IPS DF 4.7 (cell line): Measurements from ENCODE around the gene ETV6.

Experiments used
- DNase-seq: peaks from one replicate; pipeline ENCODE4 v3.0.0-alpha.2; 2013; ENCODE audit warnings: low spot score; ENCODE audit errors: extremely low read depth

The ETV6 gene

GRCh38 chr12:11738450-11738849 lies 89.0 kb downstream of the ETV6 start:
- DNase-seq = no peak

- no peak for DNase-seq
Measured at GRCh38 chr12:11739980-11740577, 90.6 kb downstream of the ETV6 start.

- no peak for DNase-seq
Measured at GRCh38 chr12:11741434-11742092, 92.1 kb downstream of the ETV6 start.

- DNase-seq = no peak
Measured at GRCh38 chr12:11743423-11744409, 94.2 kb downstream of the ETV6 start.

- no peak for DNase-seq
Measured at GRCh38 chr12:11744410-11744801, 94.9 kb downstream of the ETV6 start.

DNA sequence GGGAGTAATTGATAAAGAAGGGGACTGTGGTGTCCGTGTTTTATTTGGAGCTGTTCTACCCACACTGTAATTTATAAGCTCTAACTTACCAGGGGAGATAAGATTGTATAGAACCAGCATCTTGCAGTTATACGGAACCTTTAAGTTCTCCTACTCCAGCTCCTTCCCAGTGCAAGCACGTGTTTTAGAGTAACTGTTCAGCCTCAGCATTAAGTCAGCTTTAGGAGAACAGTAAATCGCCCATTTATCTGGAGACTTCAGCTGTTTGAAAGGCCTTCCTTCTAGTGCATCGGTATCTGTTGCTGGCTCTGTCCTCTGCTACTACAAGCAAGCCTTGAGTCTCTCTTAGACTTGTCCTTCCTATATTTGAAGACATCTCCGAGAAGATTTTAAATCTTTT lies 95.6 kb downstream of the ETV6 start:
- DNase-seq = no peak

GRCh38 chr12:11746024-11746771 lies 96.7 kb downstream of the ETV6 start:
- no peak for DNase-seq

GRCh38 chr12:11746940-11747716 lies 97.7 kb downstream of the ETV6 start:
- DNase-seq = no peak

DNA sequence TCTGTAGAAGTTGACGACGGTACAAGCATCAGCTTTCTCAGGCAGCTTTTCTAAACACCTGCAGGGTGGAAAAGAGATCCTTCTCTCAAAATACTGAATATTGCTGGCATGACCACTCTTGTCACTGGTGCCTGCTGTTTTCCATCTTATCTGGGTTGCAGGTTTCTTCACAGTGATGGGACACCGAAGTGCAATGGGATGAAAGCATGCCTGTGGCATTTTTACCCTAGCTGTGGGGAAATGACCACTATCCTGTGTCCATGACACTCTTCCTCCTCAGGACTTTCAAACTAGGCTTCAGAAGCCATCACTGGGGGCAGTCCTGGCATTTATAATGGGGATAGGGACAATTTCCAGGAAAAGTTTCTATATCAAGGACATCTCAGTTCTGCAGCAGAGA lies 98.5 kb downstream of the ETV6 start:
- DNase-seq = no peak

- DNase-seq = no peak
Measured at GRCh38 chr12:11748903-11749302, 99.4 kb downstream of the ETV6 start.

DNA sequence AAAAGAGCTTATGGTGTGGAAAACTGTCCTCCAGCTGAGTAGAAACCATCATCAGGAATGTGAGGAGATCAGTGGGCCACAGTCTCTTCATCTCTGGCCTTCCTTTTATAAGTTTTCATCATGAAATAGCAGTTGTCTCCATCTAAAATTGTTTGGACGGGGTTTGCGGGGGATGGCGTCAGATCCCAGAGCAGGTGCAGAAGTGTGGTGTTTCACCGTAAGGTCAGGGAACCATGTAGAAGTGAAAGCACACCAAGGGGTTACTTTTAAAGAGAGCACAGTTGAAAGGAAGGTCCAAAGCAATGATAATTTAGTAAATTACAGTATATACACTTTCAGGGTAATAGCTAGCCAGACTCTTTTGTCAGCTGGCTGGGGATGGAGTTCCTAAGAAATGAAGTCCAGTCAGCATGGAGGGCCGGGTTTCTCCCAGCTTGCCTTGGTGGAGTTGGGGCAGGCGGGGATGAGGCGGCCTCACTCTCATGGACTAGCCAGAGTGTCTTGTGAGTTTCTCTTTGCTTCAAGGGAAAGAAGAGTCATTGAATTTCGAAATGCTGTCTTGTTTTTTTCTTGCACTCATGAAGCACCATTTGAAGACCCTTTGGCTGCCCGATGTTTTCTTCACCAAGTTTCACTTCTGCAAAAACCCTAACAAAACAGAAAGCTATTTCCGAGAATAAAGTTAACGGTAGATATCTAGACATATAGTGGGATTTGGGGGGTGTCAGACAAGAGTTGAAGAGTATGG lies 100.6 kb downstream of the ETV6 start:
- no peak for DNase-seq

GRCh38 chr12:11752403-11753149 lies 103.1 kb downstream of the ETV6 start:
- DNase-seq = no peak

GRCh38 chr12:11753150-11753499 lies 103.7 kb downstream of the ETV6 start:
- DNase-seq = no peak

- DNase-seq = no peak
Measured at GRCh38 chr12:11753826-11754225, 104.4 kb downstream of the ETV6 start.

DNA sequence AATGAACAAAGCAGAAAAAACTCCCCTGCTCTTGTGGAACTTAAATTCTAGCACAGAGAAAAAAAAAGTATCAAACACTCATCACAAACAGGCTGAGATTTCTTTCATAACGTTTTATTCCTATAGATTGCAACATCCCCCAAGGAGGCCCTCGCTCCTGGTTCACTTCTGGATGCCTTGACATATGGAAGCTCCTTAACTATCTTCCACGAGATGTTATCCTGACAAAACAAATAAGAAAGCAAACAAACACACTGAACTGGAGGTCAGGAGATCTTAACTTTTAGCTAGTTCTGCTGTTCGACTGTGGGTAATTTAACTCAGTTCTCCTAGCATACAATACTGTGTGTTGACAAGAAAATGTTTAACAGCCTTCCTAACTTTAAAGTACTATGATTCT lies 104.8 kb downstream of the ETV6 start:
- DNase-seq = no peak

- DNase-seq = no peak
Measured at GRCh38 chr12:11755302-11755930, 105.9 kb downstream of the ETV6 start.

GRCh38 chr12:11756022-11756421 lies 106.5 kb downstream of the ETV6 start:
- DNase-seq = no peak

DNA sequence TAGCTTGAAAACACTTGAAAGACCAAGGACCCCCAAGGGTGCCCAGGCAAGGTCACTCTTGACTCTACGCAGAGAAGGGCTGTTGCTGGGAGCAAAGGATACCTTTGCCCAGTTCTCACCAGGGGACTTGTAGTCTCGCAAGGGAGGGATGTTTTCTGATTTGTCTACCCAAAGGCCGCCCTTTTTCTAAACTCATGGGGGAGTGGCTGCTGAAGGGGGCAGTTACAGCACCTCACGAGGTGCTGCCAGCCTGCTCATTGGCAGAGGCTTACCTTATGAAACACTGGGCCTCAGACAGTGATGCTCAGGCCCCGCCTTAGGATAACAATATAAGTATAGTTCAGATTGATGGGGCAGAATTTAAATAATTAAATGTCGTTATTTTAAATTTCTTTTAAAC lies 107.0 kb downstream of the ETV6 start:
- no peak for DNase-seq

DNA sequence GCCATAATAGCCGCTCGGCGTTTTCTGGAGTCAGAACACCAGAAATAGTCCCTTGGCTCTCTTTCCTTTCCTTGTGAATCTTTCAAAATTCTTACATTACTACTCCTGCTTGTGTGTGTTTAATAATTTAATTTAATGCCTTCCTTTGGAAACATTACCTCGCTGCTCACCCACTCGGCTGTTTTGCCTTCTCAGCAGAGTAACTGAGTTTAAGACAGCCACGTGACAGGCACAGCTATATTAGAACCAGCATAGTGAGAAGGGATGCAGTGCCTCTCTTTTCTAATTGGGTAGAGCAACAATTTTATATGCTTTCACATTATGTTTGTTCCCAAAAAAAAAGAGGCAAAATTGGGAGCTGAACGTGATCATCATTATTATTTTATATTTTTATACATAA lies 107.6 kb downstream of the ETV6 start:
- no peak for DNase-seq
